ENCODE data around the gene ARHGEF19.

ARHGEF19 gene

GRCh38 chr1:16205334-16205671 is 7.1 kb downstream of the ARHGEF19 start:
- ATAC-seq: no peak
- no peak for TF ChIP-seq BACH2 (CRISPR knock-in tag; IDR thresholded peaks at IDR 0.05; ENCODE audit: borderline replicate concordance)
- no peak for TF ChIP-seq ISL1 (CRISPR knock-in tag; IDR thresholded peaks at IDR 0.05)
- no peak for TF ChIP-seq ESRRG (CRISPR knock-in tag; IDR thresholded peaks at IDR 0.05)
- TF ChIP-seq OSR1 (CRISPR knock-in tag; IDR thresholded peaks at IDR 0.05): no peak

- ATAC-seq: no peak
- TF ChIP-seq PATZ1 (CRISPR knock-in tag; IDR thresholded peaks at IDR 0.05; ENCODE audit: borderline replicate concordance) (no peak), GLIS3 (CRISPR knock-in tag; IDR thresholded peaks at IDR 0.05) (no peak), ZNF8 (CRISPR knock-in tag; IDR thresholded peaks at IDR 0.05) (no peak), TOX (CRISPR knock-in tag; IDR thresholded peaks at IDR 0.05; ENCODE audit: borderline replicate concordance) (no peak), ISL1 (CRISPR knock-in tag; IDR thresholded peaks at IDR 0.05) (no peak), RARB (CRISPR knock-in tag; IDR thresholded peaks at IDR 0.05) (no peak), OSR1 (CRISPR knock-in tag; IDR thresholded peaks at IDR 0.05) (no peak), PPARA (CRISPR knock-in tag; IDR thresholded peaks at IDR 0.05; ENCODE audit: borderline replicate concordance) (no peak)
These were observed 7.7 kb downstream of the ARHGEF19 start for GRCh38 chr1:16204634-16205333.

GRCh38 chr1:16204216-16204615 is 8.2 kb downstream of the ARHGEF19 start:
- ATAC-seq: no peak
- no peak for TF ChIP-seq TOX (CRISPR knock-in tag; IDR thresholded peaks at IDR 0.05; ENCODE audit: borderline replicate concordance)

- ATAC-seq: no peak
- TF ChIP-seq SNAI2 (CRISPR knock-in tag; IDR thresholded peaks at IDR 0.05): no peak
- TF ChIP-seq ZFP3 (CRISPR knock-in tag; IDR thresholded peaks at IDR 0.05): peak; percentile 97
These were observed 8.9 kb downstream of the ARHGEF19 start for GRCh38 chr1:16203550-16203949.

- TF ChIP-seq ZC3H10 (CRISPR knock-in tag; IDR thresholded peaks at IDR 0.05) (no peak), ZFP30 (CRISPR knock-in tag; IDR thresholded peaks at IDR 0.05) (no peak), BACH2 (CRISPR knock-in tag; IDR thresholded peaks at IDR 0.05; ENCODE audit: borderline replicate concordance) (no peak), PATZ1 (CRISPR knock-in tag; IDR thresholded peaks at IDR 0.05; ENCODE audit: borderline replicate concordance) (no peak), POU6F1 (CRISPR knock-in tag; IDR thresholded peaks at IDR 0.05; ENCODE audit: borderline replicate concordance, low read depth) (no peak), ISL1 (CRISPR knock-in tag; IDR thresholded peaks at IDR 0.05) (no peak)
- ATAC-seq: no peak
These were observed 9.9 kb downstream of the ARHGEF19 start for GRCh38 chr1:16202281-16203210.

- ATAC-seq: no peak
- TF ChIP-seq CSRNP3 (CRISPR knock-in tag; IDR thresholded peaks at IDR 0.05) (no peak), ARNTL (CRISPR knock-in tag; IDR thresholded peaks at IDR 0.05; ENCODE audit: borderline replicate concordance, low read depth) (no peak), ZNF70 (CRISPR knock-in tag; IDR thresholded peaks at IDR 0.05) (no peak), ZNF8 (CRISPR knock-in tag; IDR thresholded peaks at IDR 0.05) (no peak), PPARA (CRISPR knock-in tag; IDR thresholded peaks at IDR 0.05; ENCODE audit: borderline replicate concordance) (no peak), TSHZ2 (CRISPR knock-in tag; IDR thresholded peaks at IDR 0.05) (no peak), ESRRG (CRISPR knock-in tag; IDR thresholded peaks at IDR 0.05) (no peak), CSDC2 (CRISPR knock-in tag; IDR thresholded peaks at IDR 0.05) (no peak), OSR1 (CRISPR knock-in tag; IDR thresholded peaks at IDR 0.05) (no peak), BACH2 (CRISPR knock-in tag; IDR thresholded peaks at IDR 0.05; ENCODE audit: borderline replicate concordance) (no peak)
These were observed 12.8 kb downstream of the ARHGEF19 start for GRCh38 chr1:16199700-16200099.
